Measurements from ENCODE around the gene CEP44. TPM values are rescaled to one million over a fixed set of nuclear protein-coding genes. Genes with fewer than 3 reads are reported as not detected.

Gene CEP44
- total and polyA plus RNA-seq, 4 donors, result 2.2 to 18.7 (median 6.1) TPM

DNA sequence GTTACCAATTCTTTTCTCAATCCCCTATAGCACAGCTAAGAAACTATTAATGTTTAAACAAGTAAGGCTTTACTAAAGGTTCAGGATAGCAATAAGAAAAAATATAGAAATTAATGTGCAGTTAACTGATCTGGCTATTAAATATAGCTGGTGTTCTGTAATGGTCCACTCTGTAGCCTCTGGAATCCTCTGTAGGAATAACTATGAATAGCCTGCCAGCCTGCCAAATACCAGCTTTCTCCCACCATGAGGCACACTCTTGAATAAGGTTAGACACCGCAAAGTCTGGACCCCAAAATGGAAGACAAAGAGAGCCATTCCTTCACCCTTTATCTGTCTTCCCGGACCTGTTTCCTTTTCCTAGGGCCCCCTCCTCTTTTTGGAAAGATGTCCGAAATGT is 30.6 kb downstream of the CEP44 start:
- no peak for DNase-seq (ENCODE audit: low spot score)
- Histone ChIP-seq H3K9ac (ENCODE audit: low read depth in 1 of 2, low read length in 2 of 2) (no peak overlapping the region), H3K27ac (ENCODE audit: low read depth in 1 of 2, low read length in 2 of 2) (no peak overlapping the region), H3K4me3 (ENCODE audit: low read depth in 1 of 3, low read length in 3 of 3) (no peak overlapping the region), H3K4me1 (ENCODE audit: control insufficient read depth in 4 of 4, insufficient read depth in 4 of 4, low read length in 3 of 4) (no peaks in the 10 kb centered on the region), H3K36me3 (ENCODE audit: control insufficient read depth in 4 of 4, insufficient read depth in 3 of 4, low read depth in 1 of 4, low read length in 3 of 4) (peaks cover 2 to 8% (median 5%) of the 10 kb centered on the region in 4 donors), H3K27me3 (ENCODE audit: control insufficient read depth in 4 of 4, insufficient read depth in 4 of 4, low read length in 3 of 4) (no peaks in the 10 kb centered on the region), H3K9me3 (ENCODE audit: control insufficient read depth in 4 of 4, low read length in 3 of 4) (no peaks in the 10 kb centered on the region)
- WGBS, result 96% methylated on average over 3 of the region's 3 CpGs
- TF ChIP-seq JUND (IDR thresholded peaks at IDR 0.05) (no peak), HNF4A (conservative IDR thresholded peaks at IDR 0.05) (no peak), EGR1 (IDR thresholded peaks at IDR 0.05; ENCODE audit: low read depth in 2 of 2) (no peak), FOXA1 (IDR thresholded peaks at IDR 0.05) (no peak), CTCF (IDR thresholded peaks at IDR 0.05; ENCODE audit: low read depth, low read length, missing input control) (no peak), HNF4G (IDR thresholded peaks at IDR 0.05) (no peak), FOXA2 (IDR thresholded peaks at IDR 0.05) (no peak)

GRCh38 chr4:174314770-174315169 is 31.1 kb downstream of the CEP44 start:
- 87% methylated on average over 3 of the region's 3 CpGs for WGBS
- H3K27ac ChIP-seq (ENCODE audit: low read depth in 1 of 2, low read length in 2 of 2), result no peak overlapping the region
- TF ChIP-seq RXRA (IDR thresholded peaks at IDR 0.05), result no peak
- TF ChIP-seq MAX (IDR thresholded peaks at IDR 0.05), result no peak
- no peak for TF ChIP-seq ZBTB33 (IDR thresholded peaks at IDR 0.05)
- TF ChIP-seq RAD21 (IDR thresholded peaks at IDR 0.05), result no peak
- no peak for TF ChIP-seq GABPA (IDR thresholded peaks at IDR 0.05 in 1 of 2, conservative IDR thresholded peaks at IDR 0.05 in 1 of 2)
- no peak for TF ChIP-seq JUND (IDR thresholded peaks at IDR 0.05)
- no peak for TF ChIP-seq HNF4A (conservative IDR thresholded peaks at IDR 0.05)
- TF ChIP-seq HNF4G (IDR thresholded peaks at IDR 0.05), result no peak
- no peak for TF ChIP-seq EGR1 (IDR thresholded peaks at IDR 0.05; ENCODE audit: low read depth in 2 of 2)
- TF ChIP-seq TAF1 (conservative IDR thresholded peaks at IDR 0.05), result no peak
- TF ChIP-seq CTCF (IDR thresholded peaks at IDR 0.05; ENCODE audit: low read depth, low read length, missing input control), result no peak
- TF ChIP-seq SP1 (IDR thresholded peaks at IDR 0.05), result no peak
- no peak for TF ChIP-seq NR2F2 (IDR thresholded peaks at IDR 0.05)
- TF ChIP-seq FOXA2 (IDR thresholded peaks at IDR 0.05), result no peak
- no peak for TF ChIP-seq YY1 (IDR thresholded peaks at IDR 0.05)
- DNase-seq (ENCODE audit: low spot score), result no peak
- H3K4me1 ChIP-seq (ENCODE audit: control insufficient read depth in 4 of 4, insufficient read depth in 4 of 4, low read length in 3 of 4), result no peaks in the 10 kb centered on the region
- peaks cover 2 to 8% (median 5%) of the 10 kb centered on the region in 4 donors for H3K36me3 ChIP-seq (ENCODE audit: control insufficient read depth in 4 of 4, insufficient read depth in 3 of 4, low read depth in 1 of 4, low read length in 3 of 4)
- no peaks in the 10 kb centered on the region for H3K27me3 ChIP-seq (ENCODE audit: control insufficient read depth in 4 of 4, insufficient read depth in 4 of 4, low read length in 3 of 4)
- no peak overlapping the region for H3K4me3 ChIP-seq (ENCODE audit: low read depth in 1 of 3, low read length in 3 of 3)
- no peaks in the 10 kb centered on the region for H3K9me3 ChIP-seq (ENCODE audit: control insufficient read depth in 4 of 4, low read length in 3 of 4)
- H3K9ac ChIP-seq (ENCODE audit: low read depth in 1 of 2, low read length in 2 of 2), result no peak overlapping the region

All from liver (tissue), 9 donors.